ENCODE measurements around the gene CCDC27. TPM values are rescaled to one million over a fixed set of nuclear protein-coding genes. Genes with fewer than 3 reads are reported as not detected.
A peak's percentile ranks its signal among the peaks of the same experiment; 100 is the strongest.
"Not testable (repeated sequence)": the region's sequence is repeated elsewhere in the genome, so short reads cannot be mapped to it uniquely, and the experiment has no call there.

CCDC27 gene
- total RNA-seq, 1 donor from 2014 or later, result not detected

- ChIA-PET CTCF (interaction anchor here (0.8 kb wide), 1 partner anchor 269 kb away, joined by 4 read pairs; no protein-coding TSS in a partner anchor), POLR2A (no interaction called here)
- no peak for DNase-seq
- no peak for ATAC-seq (ENCODE audit: low read depth)
- intact Hi-C loops (cut with micrococcal nuclease), result no loop called here
- no peaks in the 10 kb centered on the region for H3K9me3 Mint-ChIP-seq
- H3K4me1 Mint-ChIP-seq, result peaks cover 4% of the 10 kb centered on the region
- H3K27ac Mint-ChIP-seq, result no peak overlapping the region
- peaks cover 3% of the 10 kb centered on the region for H3K27me3 Mint-ChIP-seq
- no peak overlapping the region for H3K4me3 Mint-ChIP-seq
- TF ChIP-seq CTCF (IDR thresholded peaks at IDR 0.05), result no peak
- no peaks in the 10 kb centered on the region for H3K36me3 Mint-ChIP-seq (ENCODE audit: low read depth)
Measured at GRCh38 chr1:3721955-3722465, 30.2 kb upstream of the CCDC27 start.

- Mint-ChIP-seq H3K9me3 (no peaks in the 10 kb centered on the region), H3K4me3 (no peak overlapping the region), H3K27me3 (peaks cover 3% of the 10 kb centered on the region), H3K4me1 (peaks cover 4% of the 10 kb centered on the region), H3K27ac (no peak overlapping the region), H3K36me3 (ENCODE audit: low read depth) (no peaks in the 10 kb centered on the region)
- ChIA-PET POLR2A (no interaction called here), CTCF (interaction anchor here (0.8 to 1.9 kb wide), 2 partner anchors 270 kb away, joined by 4 to 13 read pairs; no protein-coding TSS in a partner anchor)
- no peak for TF ChIP-seq CTCF (IDR thresholded peaks at IDR 0.05)
- ATAC-seq (ENCODE audit: low read depth), result no peak
- intact Hi-C loops (cut with micrococcal nuclease), result no loop called here
- no peak for DNase-seq
Measured at GRCh38 chr1:3722846-3723245, 29.4 kb upstream of the CCDC27 start.

- not testable (repeated sequence) for H3K27ac Mint-ChIP-seq; H3K4me1 Mint-ChIP-seq; H3K36me3 Mint-ChIP-seq (ENCODE audit: low read depth); H3K9me3 Mint-ChIP-seq; H3K27me3 Mint-ChIP-seq; H3K4me3 Mint-ChIP-seq
- ChIA-PET CTCF (interaction anchor here (0.6 to 1.9 kb wide), 16 partner anchors 9 to 272 kb away, joined by 3 to 13 read pairs (median 4); partner anchors contain the start of gene WRAP73), POLR2A (interaction anchor here (0.7 kb wide), 1 partner anchor 99 kb away, joined by 3 read pairs; no protein-coding TSS in a partner anchor)
- intact Hi-C loops (cut with micrococcal nuclease), result loop anchor here (1.0 kb wide), 5 partner anchors 77 to 271 kb away; no protein-coding TSS in a partner anchor
- ATAC-seq (ENCODE audit: low read depth) (peak; percentile 62), DNase-seq (peak; percentile 74)
- TF ChIP-seq CTCF (IDR thresholded peaks at IDR 0.05), result peak; percentile 84
Measured at GRCh38 chr1:3724416-3725030, 27.7 kb upstream of the CCDC27 start.

GRCh38 chr1:3725366-3725765 lies 26.9 kb upstream of the CCDC27 start:
- ChIA-PET CTCF (interaction anchor here (0.8 to 1.3 kb wide), 4 partner anchors 9 to 106 kb away, joined by 3 to 6 read pairs (median 4); partner anchors contain the start of gene WRAP73), POLR2A (no interaction called here)
- Mint-ChIP-seq H3K9me3 (no peaks in the 10 kb centered on the region), H3K27ac (no peak overlapping the region), H3K27me3 (peaks cover 3% of the 10 kb centered on the region), H3K36me3 (ENCODE audit: low read depth) (no peaks in the 10 kb centered on the region), H3K4me1 (peaks cover 4% of the 10 kb centered on the region), H3K4me3 (no peak overlapping the region)
- no peak for DNase-seq
- no peak for TF ChIP-seq CTCF (IDR thresholded peaks at IDR 0.05)
- ATAC-seq (ENCODE audit: low read depth), result no peak
- intact Hi-C loops (cut with micrococcal nuclease), result no loop called here

GRCh38 chr1:3727042-3727824 lies 25.0 kb upstream of the CCDC27 start:
- ChIA-PET CTCF (interaction anchor here (0.6 to 1.4 kb wide), 2 partner anchors 117 to 236 kb away, joined by 3 to 4 read pairs; no protein-coding TSS in a partner anchor), POLR2A (no interaction called here)
- Mint-ChIP-seq H3K27me3 (peaks cover 4% of the 10 kb centered on the region), H3K36me3 (ENCODE audit: low read depth) (no peaks in the 10 kb centered on the region), H3K9me3 (no peaks in the 10 kb centered on the region), H3K4me3 (no peak overlapping the region), H3K4me1 (peaks cover 4% of the 10 kb centered on the region), H3K27ac (no peak overlapping the region)
- no peak for TF ChIP-seq CTCF (IDR thresholded peaks at IDR 0.05)
- no peak for DNase-seq
- ATAC-seq (ENCODE audit: low read depth), result peak; percentile 64
- intact Hi-C loops (cut with micrococcal nuclease), result no loop called here

Data from activated B cell treated with CpG ODN at 0.5 μM for 24 hours (primary cell).